Measurements from ENCODE around the gene C21orf91. TPM values are rescaled to one million over a fixed set of nuclear protein-coding genes. Genes with fewer than 3 reads are reported as not detected.

The C21orf91 gene
- total RNA-seq, 1 experiment from 2014 or later = 22.1 TPM

- Mint-ChIP-seq H3K9me3 (ENCODE audit: unreplicated experiment) (no peaks in the 10 kb centered on the region), H3K27ac (ENCODE audit: low read depth, unreplicated experiment) (no peak overlapping the region), H3K36me3 (ENCODE audit: insufficient read depth, unreplicated experiment) (peaks cover 20% of the 10 kb centered on the region), H3K4me3 (ENCODE audit: unreplicated experiment) (no peak overlapping the region), H3K4me1 (ENCODE audit: insufficient read depth, unreplicated experiment) (peaks cover 8% of the 10 kb centered on the region), H3K27me3 (ENCODE audit: insufficient read depth, unreplicated experiment) (no peaks in the 10 kb centered on the region)
- no TSS peak for BruUV-seq (replicated peaks)
- POLR2A ChIA-PET = interaction anchor here (1.4 kb wide), 1 partner anchor 23 kb away, joined by 5 read pairs; no protein-coding TSS in a partner anchor
- no peak for TF ChIP-seq CTCF (IDR thresholded peaks at IDR 0.05; ENCODE audit: unreplicated experiment)
- no peak for DNase-seq (ENCODE audit: unreplicated experiment)
- intact Hi-C loops (cut with micrococcal nuclease) = no loop called here
- CTCF ChIA-PET = interaction anchor here (0.7 to 1.4 kb wide), 3 partner anchors 21 to 106 kb away, joined by 3 to 4 read pairs (median 4); no protein-coding TSS in a partner anchor
These were observed 23.8 kb downstream of the C21orf91 start for GRCh38 chr21:17795146-17796036.

- ChIA-PET CTCF (no interaction called here), POLR2A (no interaction called here)
- Mint-ChIP-seq H3K36me3 (ENCODE audit: insufficient read depth, unreplicated experiment) (peaks cover 20% of the 10 kb centered on the region), H3K9me3 (ENCODE audit: unreplicated experiment) (no peaks in the 10 kb centered on the region), H3K27ac (ENCODE audit: low read depth, unreplicated experiment) (no peak overlapping the region), H3K4me1 (ENCODE audit: insufficient read depth, unreplicated experiment) (peaks cover 8% of the 10 kb centered on the region), H3K4me3 (ENCODE audit: unreplicated experiment) (no peak overlapping the region), H3K27me3 (ENCODE audit: insufficient read depth, unreplicated experiment) (no peaks in the 10 kb centered on the region)
- no peak for DNase-seq (ENCODE audit: unreplicated experiment)
- no TSS peak for BruUV-seq (replicated peaks)
- intact Hi-C loops (cut with micrococcal nuclease) = no loop called here
- no peak for TF ChIP-seq CTCF (IDR thresholded peaks at IDR 0.05; ENCODE audit: unreplicated experiment)
These were observed 24.5 kb downstream of the C21orf91 start for GRCh38 chr21:17794518-17795145.

- Mint-ChIP-seq H3K27ac (ENCODE audit: low read depth, unreplicated experiment) (no peak overlapping the region), H3K36me3 (ENCODE audit: insufficient read depth, unreplicated experiment) (peaks cover 20% of the 10 kb centered on the region), H3K4me3 (ENCODE audit: unreplicated experiment) (no peak overlapping the region), H3K27me3 (ENCODE audit: insufficient read depth, unreplicated experiment) (no peaks in the 10 kb centered on the region), H3K9me3 (ENCODE audit: unreplicated experiment) (no peaks in the 10 kb centered on the region), H3K4me1 (ENCODE audit: insufficient read depth, unreplicated experiment) (peaks cover 8% of the 10 kb centered on the region)
- no TSS peak for BruUV-seq (replicated peaks)
- ChIA-PET CTCF (interaction anchor here (0.6 to 1.0 kb wide), 2 partner anchors 25 to 121 kb away, joined by 3 to 4 read pairs; no protein-coding TSS in a partner anchor), POLR2A (interaction anchor here (1.0 kb wide), 1 partner anchor 25 kb away, joined by 3 read pairs; no protein-coding TSS in a partner anchor)
- TF ChIP-seq CTCF (IDR thresholded peaks at IDR 0.05; ENCODE audit: unreplicated experiment) = no peak
- intact Hi-C loops (cut with micrococcal nuclease) = no loop called here
- DNase-seq (ENCODE audit: unreplicated experiment) = no peak
These were observed 25.7 kb downstream of the C21orf91 start for GRCh38 chr21:17793246-17794123.
